SKM-1 treated with dmso at 0.1 percent for 144 hours (cell line): ENCODE data around the gene ABI3BP.
"Not testable (repeated sequence)": the region's sequence is repeated elsewhere in the genome, so short reads cannot be mapped to it uniquely, and the experiment has no call there.

ENCODE experiments used
- DNase-seq: peaks from one replicate; lab custom pipeline; 2025; ENCODE audit not compliant: unreplicated experiment; lab: John Stamatoyannopoulos, UW

ABI3BP gene

GRCh38 chr3:100993309-100993708 is at the start of gene ABI3BP:
TSS of gene ABI3BP (minus strand) at chr3:100993421. CDS start at chr3:100993384, 37 bp downstream.
- DNase-seq, result no peak

- DNase-seq, result no peak
Measured at GRCh38 chr3:101039285-101039684, 46.1 kb upstream of the ABI3BP start.

- DNase-seq, result no peak
Measured at GRCh38 chr3:101038880-101039279, 45.7 kb upstream of the ABI3BP start.

- no peak for DNase-seq
Measured at GRCh38 chr3:101038393-101038792, 45.2 kb upstream of the ABI3BP start.

GRCh38 chr3:101037613-101038012 is 44.4 kb upstream of the ABI3BP start:
- no peak for DNase-seq

- DNase-seq, result no peak
Measured at GRCh38 chr3:101036676-101037075, 43.5 kb upstream of the ABI3BP start.

- DNase-seq, result no peak
Measured at GRCh38 chr3:101036213-101036618, 43.0 kb upstream of the ABI3BP start.

- DNase-seq, result no peak
Measured at GRCh38 chr3:101027286-101027685, 34.1 kb upstream of the ABI3BP start.

- DNase-seq, result no peak
Measured at GRCh38 chr3:101026881-101027280, 33.7 kb upstream of the ABI3BP start.

- no peak for DNase-seq
Measured at GRCh38 chr3:101026244-101026643, 33.0 kb upstream of the ABI3BP start.

GRCh38 chr3:101020351-101021015 is 27.3 kb upstream of the ABI3BP start:
- DNase-seq, result no peak

- no peak for DNase-seq
Measured at GRCh38 chr3:101017017-101017416, 23.8 kb upstream of the ABI3BP start.

- DNase-seq, result not testable (repeated sequence)
Measured at GRCh38 chr3:101012312-101012711, 19.1 kb upstream of the ABI3BP start.

GRCh38 chr3:101011136-101011535 is 17.9 kb upstream of the ABI3BP start:
- DNase-seq, result no peak

GRCh38 chr3:101010296-101010695 is 17.1 kb upstream of the ABI3BP start:
- no peak for DNase-seq

GRCh38 chr3:101009386-101009785 is 16.2 kb upstream of the ABI3BP start:
- no peak for DNase-seq

GRCh38 chr3:100999160-100999559 is 5.9 kb upstream of the ABI3BP start:
- no peak for DNase-seq

GRCh38 chr3:100994809-100995208 is 1.6 kb upstream of the ABI3BP start:
- no peak for DNase-seq

GRCh38 chr3:100994187-100994586 is 966 bp upstream of the ABI3BP start:
- no peak for DNase-seq

GRCh38 chr3:100992231-100993012 is 799 bp downstream of the ABI3BP start:
- DNase-seq, result no peak

- DNase-seq, result no peak
Measured at GRCh38 chr3:100988080-100988479, 5.1 kb downstream of the ABI3BP start.

GRCh38 chr3:100984308-100984707 is 8.9 kb downstream of the ABI3BP start:
- no peak for DNase-seq
